ENCODE results near the gene TMEM19.
"Not testable (repeated sequence)": the region's sequence is repeated elsewhere in the genome, so short reads cannot be mapped to it uniquely, and the experiment has no call there.

Gene TMEM19

GRCh38 chr12:71665090-71665463, 20.8 kb upstream of the TMEM19 start:
- no peak for DNase-seq (ENCODE audit: low read depth in 1 of 2, low spot score in 1 of 2)

GRCh38 chr12:71666259-71666658, 19.6 kb upstream of the TMEM19 start:
- no peak for DNase-seq (ENCODE audit: low read depth in 1 of 2, low spot score in 1 of 2)

DNA sequence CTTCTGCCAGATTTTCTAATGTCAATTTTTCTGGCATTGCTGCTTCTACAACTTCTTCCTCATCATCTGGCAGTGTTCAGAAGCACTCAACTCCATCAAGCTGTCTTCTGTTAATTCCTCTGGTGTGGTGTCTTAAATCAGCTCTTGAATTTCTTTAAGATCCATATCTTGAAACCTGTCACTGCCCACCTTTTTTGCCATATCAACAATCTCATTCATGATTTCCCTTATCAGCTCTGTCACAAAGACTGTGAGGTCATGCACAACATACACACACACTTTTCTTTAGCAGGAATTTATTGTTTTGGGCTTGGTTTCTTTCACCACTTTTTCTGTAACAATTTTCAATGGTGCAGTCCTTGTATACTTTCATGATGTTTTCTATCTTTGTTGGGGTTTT, 14.6 kb upstream of the TMEM19 start:
- DNase-seq (ENCODE audit: low read depth in 1 of 2, low spot score in 1 of 2), result no peak

GRCh38 chr12:71671816-71672215, 14.1 kb upstream of the TMEM19 start:
- DNase-seq (ENCODE audit: low read depth in 1 of 2, low spot score in 1 of 2), result no peak

DNA sequence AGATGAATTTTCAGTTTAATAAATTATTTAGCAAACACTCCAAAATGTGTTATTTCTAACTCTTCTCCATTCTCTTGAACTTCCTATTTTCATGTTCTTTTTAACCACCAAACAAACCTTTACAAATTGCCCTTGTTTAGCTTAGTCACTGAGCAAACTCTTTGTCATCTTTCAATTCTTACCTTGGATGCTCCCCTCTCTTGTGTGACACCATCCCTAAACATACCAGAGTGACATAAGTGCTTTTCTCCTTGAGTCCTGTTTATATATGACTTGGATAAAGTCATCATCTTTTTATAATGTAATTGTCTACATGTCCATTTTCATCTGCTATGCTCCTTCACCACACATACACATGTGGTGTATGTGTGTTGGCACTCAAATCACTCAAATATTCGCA, 3.4 kb upstream of the TMEM19 start:
- no peak for DNase-seq (ENCODE audit: low read depth in 1 of 2, low spot score in 1 of 2)

GRCh38 chr12:71683633-71684032, 2.2 kb upstream of the TMEM19 start:
- DNase-seq (ENCODE audit: low read depth in 1 of 2, low spot score in 1 of 2), result no peak

- no peak for DNase-seq (ENCODE audit: low read depth in 1 of 2, low spot score in 1 of 2)
These were observed 1.8 kb upstream of the TMEM19 start for GRCh38 chr12:71684081-71684480.

DNA sequence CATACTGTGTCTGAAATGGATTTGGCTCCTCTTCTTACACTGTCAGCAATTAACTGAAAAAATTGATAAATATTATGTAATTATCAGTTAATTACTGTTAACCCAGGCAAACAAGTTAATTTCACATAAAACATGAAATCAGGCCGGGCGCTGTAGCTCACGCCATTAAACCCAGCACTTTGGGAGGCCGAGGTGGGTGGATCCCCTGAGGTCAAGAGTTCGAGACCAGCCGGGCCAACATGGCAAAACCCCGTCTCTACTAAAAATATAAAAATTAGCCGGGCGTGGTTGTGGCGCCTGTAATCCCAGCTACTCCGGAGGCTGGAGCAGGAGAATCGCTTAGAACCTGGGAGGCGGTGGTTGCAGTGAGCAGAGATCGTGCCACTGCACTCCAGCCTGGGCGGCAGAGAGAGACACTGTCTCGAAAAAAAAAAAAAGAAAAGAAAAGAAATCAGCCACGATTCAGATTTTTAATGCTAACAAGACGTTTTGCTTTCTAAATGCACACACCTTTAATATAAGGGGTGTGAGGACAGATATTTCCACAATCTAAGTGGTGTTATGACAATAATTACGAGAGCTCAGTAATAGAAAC, 473 bp upstream of the TMEM19 start:
- DNase-seq (ENCODE audit: low read depth in 1 of 2, low spot score in 1 of 2), result no peak

GRCh38 chr12:71686658-71687025, 760 bp downstream of the TMEM19 start:
- DNase-seq (ENCODE audit: low read depth in 1 of 2, low spot score in 1 of 2), result no peak

DNA sequence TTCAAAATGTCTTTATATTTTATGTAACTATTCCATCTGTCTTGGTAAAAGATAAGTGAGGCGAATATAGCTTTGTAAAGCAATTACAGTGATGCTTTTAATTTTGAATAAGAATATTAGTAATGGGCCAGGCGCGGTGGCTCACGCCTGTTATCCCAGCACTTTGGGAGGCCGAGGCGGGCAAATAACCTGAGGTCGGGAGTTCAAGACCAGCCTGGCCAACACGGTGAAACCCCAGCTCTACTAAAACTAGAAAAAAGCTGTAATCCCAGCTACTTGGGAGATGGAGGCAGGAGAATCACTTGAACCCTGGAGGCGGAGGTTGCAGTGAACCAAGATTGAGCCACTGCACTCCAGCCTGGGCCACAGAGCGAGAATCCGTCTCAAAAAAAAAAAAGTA, 1.3 kb downstream of the TMEM19 start:
- not testable (repeated sequence) for DNase-seq (ENCODE audit: low read depth in 1 of 2, low spot score in 1 of 2)

DNA sequence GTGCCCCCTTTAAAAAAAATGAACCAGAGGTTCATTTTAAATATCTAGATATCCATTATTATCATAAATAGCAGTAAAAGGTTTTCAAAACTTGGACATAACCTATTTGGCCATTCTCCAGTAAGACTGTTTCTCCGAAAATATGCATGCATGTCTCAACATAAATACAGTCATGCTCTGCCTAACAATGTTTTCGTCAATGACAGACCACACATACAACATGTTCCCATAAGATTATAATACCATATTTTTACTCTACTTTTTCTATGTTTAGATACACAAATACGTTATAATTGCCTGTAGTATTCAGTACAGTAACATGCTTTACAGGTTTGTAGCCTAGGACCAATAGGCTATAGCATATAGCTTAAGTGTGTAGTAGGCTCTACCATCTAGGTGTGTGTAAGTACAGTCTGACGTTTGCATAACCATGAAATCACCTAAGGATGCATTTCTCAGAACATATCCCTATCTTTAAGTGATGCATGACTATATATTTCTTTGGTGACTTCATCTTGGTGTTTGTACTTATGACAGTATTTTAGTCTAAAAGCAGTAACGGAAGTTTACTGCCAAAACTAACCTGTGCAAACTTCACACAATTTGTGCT, 3.2 kb downstream of the TMEM19 start:
- no peak for DNase-seq (ENCODE audit: low read depth in 1 of 2, low spot score in 1 of 2)

- no peak for DNase-seq (ENCODE audit: low read depth in 1 of 2, low spot score in 1 of 2)
These were observed 5.7 kb downstream of the TMEM19 start for GRCh38 chr12:71691504-71692129.

DNA sequence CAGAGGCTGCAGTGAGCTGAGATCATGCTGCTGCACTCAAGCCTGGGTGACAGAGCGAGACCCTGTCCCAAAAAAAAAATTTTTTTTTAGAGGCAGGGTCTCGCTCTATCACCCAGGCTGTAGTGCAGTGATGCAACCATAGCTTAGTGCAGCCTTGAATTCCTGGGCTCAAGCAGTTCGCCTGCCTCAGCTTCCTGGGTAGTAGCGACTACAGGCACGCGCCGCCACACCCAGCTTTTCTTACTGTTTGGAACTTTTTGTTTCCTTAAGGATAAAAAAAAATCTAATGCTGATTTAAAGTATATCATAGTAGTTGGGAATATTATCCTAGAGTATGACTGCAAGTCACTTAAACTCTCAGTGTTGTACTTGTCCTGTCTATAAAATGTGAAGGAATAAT, 7.2 kb downstream of the TMEM19 start:
- no peak for DNase-seq (ENCODE audit: low read depth in 1 of 2, low spot score in 1 of 2)

- not testable (repeated sequence) for DNase-seq (ENCODE audit: low read depth in 1 of 2, low spot score in 1 of 2)
These were observed 7.8 kb downstream of the TMEM19 start for GRCh38 chr12:71693651-71694050.

- no peak for DNase-seq (ENCODE audit: low read depth in 1 of 2, low spot score in 1 of 2)
These were observed 8.4 kb downstream of the TMEM19 start for GRCh38 chr12:71694099-71694820.

DNA sequence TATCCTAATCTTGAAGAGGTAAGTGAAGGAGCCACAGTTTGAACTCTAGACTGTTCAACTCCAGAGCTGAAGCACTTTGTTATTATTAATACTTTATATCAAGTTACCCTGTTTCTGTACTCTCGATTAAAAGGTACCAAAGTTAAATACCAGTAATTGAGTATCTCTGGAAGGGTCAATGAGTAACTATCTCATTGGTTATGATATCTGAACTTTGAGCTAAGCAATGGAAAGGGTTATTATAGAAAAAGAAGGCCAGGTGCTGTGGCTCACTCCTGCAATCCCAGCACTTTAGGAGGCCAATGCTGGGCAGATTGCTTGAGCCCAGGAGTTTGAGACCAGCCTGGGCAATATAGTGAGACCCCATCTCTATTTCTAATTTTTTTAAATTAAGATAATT, 9.9 kb downstream of the TMEM19 start:
- DNase-seq (ENCODE audit: low read depth in 1 of 2, low spot score in 1 of 2), result no peak

- not testable (repeated sequence) for DNase-seq (ENCODE audit: low read depth in 1 of 2, low spot score in 1 of 2)
These were observed 16.3 kb downstream of the TMEM19 start for GRCh38 chr12:71702181-71702580.

- no peak for DNase-seq (ENCODE audit: low read depth in 1 of 2, low spot score in 1 of 2)
These were observed 16.7 kb downstream of the TMEM19 start for GRCh38 chr12:71702590-71702989.

DNA sequence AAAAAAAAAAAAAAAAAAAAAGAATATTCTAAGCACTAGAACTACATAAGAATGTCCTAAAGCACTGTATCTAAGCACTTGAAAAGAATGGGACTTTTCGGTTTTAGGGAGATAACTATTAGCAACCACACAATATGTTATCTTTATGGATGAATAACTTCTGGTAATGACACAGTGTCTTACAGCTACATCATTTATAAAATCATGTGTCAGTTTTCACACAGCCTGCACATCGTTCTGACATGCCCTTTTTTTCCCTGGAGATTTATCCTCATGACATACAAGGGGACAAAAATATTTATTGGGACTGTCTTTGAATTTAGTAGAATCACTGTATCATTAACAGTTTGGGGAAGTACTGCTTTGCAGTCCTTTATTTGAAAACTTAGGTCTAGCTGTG, 17.3 kb downstream of the TMEM19 start:
- no peak for DNase-seq (ENCODE audit: low read depth in 1 of 2, low spot score in 1 of 2)

- no peak for DNase-seq (ENCODE audit: low read depth in 1 of 2, low spot score in 1 of 2)
These were observed 19.0 kb downstream of the TMEM19 start for GRCh38 chr12:71704920-71705319.

- no peak for DNase-seq (ENCODE audit: low read depth in 1 of 2, low spot score in 1 of 2)
These were observed 22.8 kb downstream of the TMEM19 start for GRCh38 chr12:71708658-71709057.

All from activated CD4-positive, alpha-beta T cell treated with anti-CD3 and anti-CD28 coated beads, Interleukin-2, amount 50 U/mL, for 24 hours (primary cell).